Measurements from ENCODE around the gene ARHGEF28. TPM values are rescaled to one million over a fixed set of nuclear protein-coding genes. Genes with fewer than 3 reads are reported as not detected.

ARHGEF28 gene
- total and polyA plus RNA-seq, 2 of the 4 experiments (the other 2 are of a cell fraction), result 3.6 to 16.0 TPM

DNA sequence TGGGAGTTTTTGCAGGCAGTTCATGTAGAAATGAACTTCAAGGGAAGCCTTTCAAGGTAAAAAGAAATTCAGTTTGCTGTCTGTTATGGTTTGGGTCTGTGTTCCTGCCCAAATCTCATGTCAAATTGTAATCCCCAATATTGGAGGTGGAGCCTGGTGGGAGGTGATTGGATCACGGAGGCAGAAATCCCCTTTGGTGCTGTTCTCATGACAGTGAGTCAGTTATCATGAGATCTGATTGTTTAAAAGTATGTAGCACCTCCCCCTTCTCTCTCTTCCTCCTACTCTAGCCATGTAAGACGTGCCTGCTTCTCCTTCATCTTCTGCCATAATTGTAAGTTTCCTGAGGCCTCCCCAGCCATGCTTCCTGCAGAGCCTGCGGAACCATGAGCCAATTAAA, 341.4 kb downstream of the ARHGEF28 start:
- BruUV-seq (replicated peaks), result no TSS peak
- no peak overlapping the region for H4K5ac ChIP-seq (ENCODE audit: low read depth, low read length)

More for the DNA sequence above, 341.4 kb downstream of the ARHGEF28 start:
- ChIA-PET POLR2A (ENCODE audit: unreplicated experiment) (no interaction called here), CTCF (no interaction called here)
- WGBS, 2 experiments (ENCODE audit: extremely low coverage in 2 of 2, insufficient read length in 1 of 2), result no CpG with 5 or more reads among the region's 3 CpGs
- Histone ChIP-seq H3K27me3 (ENCODE audit: control insufficient read depth, insufficient read depth, low read length) (peaks cover 12% of the 10 kb centered on the region), H4K20me1 (ENCODE audit: insufficient read depth, low read length) (no peaks in the 10 kb centered on the region), H3K14ac (replicated peaks; ENCODE audit: low read depth, low read length) (no peak overlapping the region), H3K4me3 (ENCODE audit: insufficient read depth, low read depth, low read length) (no peak overlapping the region), H3K18ac (ENCODE audit: low read depth, low read length) (no peak overlapping the region), H3K4ac (ENCODE audit: low read depth, low read length) (no peak overlapping the region), H3K4me1 (ENCODE audit: control insufficient read depth, insufficient read depth, low read length) (no peaks in the 10 kb centered on the region), H3K56ac (ENCODE audit: extremely low read depth, insufficient read depth, low read length) (no peak overlapping the region), H3K9ac (ENCODE audit: low read depth, low read length) (no peak overlapping the region), H3K79me1 (ENCODE audit: low read depth in 1 of 2, low read length in 2 of 2) (no peaks in the 10 kb centered on the region), H3K9me3 (ENCODE audit: control insufficient read depth, insufficient read depth, low read length) (no peaks in the 10 kb centered on the region), H2AFZ (replicated peaks; ENCODE audit: low read length, poor library complexity) (no peak overlapping the region), H2BK120ac (ENCODE audit: low read depth, low read length) (no peak overlapping the region), H3K4me2 (ENCODE audit: low read depth, low read length) (no peak overlapping the region), H2AK5ac (ENCODE audit: low read depth, low read length) (no peak overlapping the region), H3K23ac (ENCODE audit: low read depth, low read length) (no peak overlapping the region), H4K8ac (ENCODE audit: low read depth in 2 of 2, low read length in 2 of 2) (no peak overlapping the region), H2BK15ac (ENCODE audit: low read depth, low read length) (no peak overlapping the region), H2AK9ac (replicated peaks; ENCODE audit: low read depth, low read length, poor library complexity) (no peak overlapping the region), H3K9me1 (ENCODE audit: insufficient read depth, low read length) (no peaks in the 10 kb centered on the region), H2BK20ac (ENCODE audit: low read depth, low read length) (no peak overlapping the region), H3K27ac (ENCODE audit: insufficient read depth, low read length) (no peak overlapping the region), H2BK5ac (ENCODE audit: low read depth, low read length, poor library complexity, severe bottlenecking) (no peak overlapping the region), H3K36me3 (ENCODE audit: control insufficient read depth, insufficient read depth, low read length) (no peaks in the 10 kb centered on the region), H4K91ac (ENCODE audit: insufficient read depth, low read depth, low read length) (no peak overlapping the region)
- no peak for TF ChIP-seq CHD1 (IDR thresholded peaks at IDR 0.05; ENCODE audit: low read depth, low read length)
- no peak for TF ChIP-seq FOS (IDR thresholded peaks at IDR 0.05; ENCODE audit: low read depth, low read length)
- TF ChIP-seq POLR2A (IDR thresholded peaks at IDR 0.05; ENCODE audit: low read depth, low read length), result no peak
- TF ChIP-seq, protein P1, sequence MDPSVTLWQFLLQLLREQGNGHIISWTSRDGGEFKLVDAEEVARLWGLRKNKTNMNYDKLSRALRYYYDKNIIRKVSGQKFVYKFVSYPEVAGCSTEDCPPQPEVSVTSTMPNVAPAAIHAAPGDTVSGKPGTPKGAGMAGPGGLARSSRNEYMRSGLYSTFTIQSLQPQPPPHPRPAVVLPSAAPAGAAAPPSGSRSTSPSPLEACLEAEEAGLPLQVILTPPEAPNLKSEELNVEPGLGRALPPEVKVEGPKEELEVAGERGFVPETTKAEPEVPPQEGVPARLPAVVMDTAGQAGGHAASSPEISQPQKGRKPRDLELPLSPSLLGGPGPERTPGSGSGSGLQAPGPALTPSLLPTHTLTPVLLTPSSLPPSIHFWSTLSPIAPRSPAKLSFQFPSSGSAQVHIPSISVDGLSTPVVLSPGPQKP (IDR thresholded peaks at IDR 0.05; ENCODE audit: borderline replicate concordance, low read depth, low read length), result no peak
- DNase-seq, result peak; percentile 25
- intact Hi-C loops (cut with micrococcal nuclease) (no loop called here), in situ Hi-C loops (cut with MboI; ENCODE audit: low sequenced_read_pairs) (no loop called here), dilution Hi-C loops (cut with HindIII; ENCODE audit: low sequenced_read_pairs, unreplicated experiment) (no loop called here)
- no peak for ATAC-seq (ENCODE audit: low read depth)
